Measurements from ENCODE around the gene PHPT1. TPM values are rescaled to one million over a fixed set of nuclear protein-coding genes. Genes with fewer than 3 reads are reported as not detected.
A peak's percentile ranks its signal among the peaks of the same experiment; 100 is the strongest.

The PHPT1 gene
- total and polyA plus RNA-seq, 2 of the 13 experiments (the other 11 are each of a cell fraction or from before 2014, with no cell fraction given) = 189 to 192 TPM

GRCh38 chr9:136886610-136887597 is 37.7 kb downstream of the PHPT1 start (continued):
- no peak for TF ChIP-seq ZNF550 (CRISPR knock-in tag; IDR thresholded peaks at IDR 0.05; ENCODE audit: borderline replicate concordance)
- TF ChIP-seq, protein P1, sequence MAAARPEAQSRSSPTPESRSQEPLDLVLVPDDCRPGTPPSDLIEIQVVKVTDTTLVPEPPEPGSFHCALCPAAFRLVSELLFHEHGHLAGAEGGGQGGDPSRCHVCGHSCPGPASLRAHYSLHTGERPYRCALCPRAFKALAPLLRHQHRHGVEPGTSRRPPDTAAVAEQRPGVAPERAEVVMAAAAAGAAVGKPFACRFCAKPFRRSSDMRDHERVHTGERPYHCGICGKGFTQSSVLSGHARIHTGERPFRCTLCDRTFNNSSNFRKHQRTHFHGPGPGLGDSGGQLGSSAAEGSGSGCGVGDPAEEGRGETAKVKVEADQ (CRISPR knock-in tag; IDR thresholded peaks at IDR 0.05; ENCODE audit: borderline replicate concordance) = no peak
- peak; percentile 35; the same call in 1 of the 2 replicates for TF ChIP-seq ERF (CRISPR knock-in tag; IDR thresholded peaks at IDR 0.05)
- TF ChIP-seq, protein P2, sequence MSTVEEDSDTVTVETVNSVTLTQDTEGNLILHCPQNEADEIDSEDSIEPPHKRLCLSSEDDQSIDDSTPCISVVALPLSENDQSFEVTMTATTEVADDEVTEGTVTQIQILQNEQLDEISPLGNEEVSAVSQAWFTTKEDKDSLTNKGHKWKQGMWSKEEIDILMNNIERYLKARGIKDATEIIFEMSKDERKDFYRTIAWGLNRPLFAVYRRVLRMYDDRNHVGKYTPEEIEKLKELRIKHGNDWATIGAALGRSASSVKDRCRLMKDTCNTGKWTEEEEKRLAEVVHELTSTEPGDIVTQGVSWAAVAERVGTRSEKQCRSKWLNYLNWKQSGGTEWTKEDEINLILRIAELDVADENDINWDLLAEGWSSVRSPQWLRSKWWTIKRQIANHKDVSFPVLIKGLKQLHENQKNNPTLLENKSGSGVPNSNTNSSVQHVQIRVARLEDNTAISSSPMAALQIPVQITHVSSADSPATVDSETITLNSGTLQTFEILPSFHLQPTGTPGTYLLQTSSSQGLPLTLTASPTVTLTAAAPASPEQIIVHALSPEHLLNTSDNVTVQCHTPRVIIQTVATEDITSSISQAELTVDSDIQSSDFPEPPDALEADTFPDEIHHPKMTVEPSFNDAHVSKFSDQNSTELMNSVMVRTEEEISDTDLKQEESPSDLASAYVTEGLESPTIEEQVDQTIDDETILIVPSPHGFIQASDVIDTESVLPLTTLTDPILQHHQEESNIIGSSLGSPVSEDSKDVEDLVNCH (CRISPR knock-in tag; IDR thresholded peaks at IDR 0.05) = 0 out of 2 replicates have a peak, but pooled peaks have one; percentile 30
- TF ChIP-seq ZNF558 (CRISPR knock-in tag; IDR thresholded peaks at IDR 0.05; ENCODE audit: borderline replicate concordance) = 0 out of 2 replicates have a peak, but pooled peaks have one; percentile 68
- no peak for TF ChIP-seq ZNF275 (CRISPR knock-in tag; IDR thresholded peaks at IDR 0.05; ENCODE audit: borderline replicate concordance)
- peak; percentile 25; the same call in 1 of the 2 replicates for TF ChIP-seq ZFP91 (CRISPR knock-in tag; IDR thresholded peaks at IDR 0.05; ENCODE audit: borderline replicate concordance)
- TF ChIP-seq TRAFD1 (CRISPR knock-in tag; IDR thresholded peaks at IDR 0.05; ENCODE audit: borderline replicate concordance) = no peak
- TF ChIP-seq RFX5 (IDR thresholded peaks at IDR 0.05; ENCODE audit: low read depth, low read length) = no peak
- TF ChIP-seq MATR3 (CRISPR knock-in tag; IDR thresholded peaks at IDR 0.05) = no peak
- no peak for TF ChIP-seq CREB1 (IDR thresholded peaks at IDR 0.05)
- TF ChIP-seq CREB1 (CRISPR knock-in tag; IDR thresholded peaks at IDR 0.05) = no peak
- TF ChIP-seq, protein P3, sequence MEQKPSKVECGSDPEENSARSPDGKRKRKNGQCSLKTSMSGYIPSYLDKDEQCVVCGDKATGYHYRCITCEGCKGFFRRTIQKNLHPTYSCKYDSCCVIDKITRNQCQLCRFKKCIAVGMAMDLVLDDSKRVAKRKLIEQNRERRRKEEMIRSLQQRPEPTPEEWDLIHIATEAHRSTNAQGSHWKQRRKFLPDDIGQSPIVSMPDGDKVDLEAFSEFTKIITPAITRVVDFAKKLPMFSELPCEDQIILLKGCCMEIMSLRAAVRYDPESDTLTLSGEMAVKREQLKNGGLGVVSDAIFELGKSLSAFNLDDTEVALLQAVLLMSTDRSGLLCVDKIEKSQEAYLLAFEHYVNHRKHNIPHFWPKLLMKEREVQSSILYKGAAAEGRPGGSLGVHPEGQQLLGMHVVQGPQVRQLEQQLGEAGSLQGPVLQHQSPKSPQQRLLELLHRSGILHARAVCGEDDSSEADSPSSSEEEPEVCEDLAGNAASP (CRISPR knock-in tag; IDR thresholded peaks at IDR 0.05; ENCODE audit: borderline replicate concordance) = peak; percentile 41; the same call in 1 of the 2 replicates
- no peak for TF ChIP-seq CHD4 (IDR thresholded peaks at IDR 0.05; ENCODE audit: borderline replicate concordance, low read length)

Measured in HepG2 (cell line).